ENCODE measurements around the gene IFNL1. TPM values are rescaled to one million over a fixed set of nuclear protein-coding genes. Genes with fewer than 3 reads are reported as not detected.
"Not testable (repeated sequence)": the region's sequence is repeated elsewhere in the genome, so short reads cannot be mapped to it uniquely, and the experiment has no call there.

IFNL1 gene
- total RNA-seq, 1 donor from 2014 or later: not detected

- peak; percentile 2 for DNase-seq (ENCODE audit: low read depth)
Measured at GRCh38 chr19:39270036-39270871, 26.0 kb upstream of the IFNL1 start.

- DNase-seq (ENCODE audit: low read depth): not testable (repeated sequence)
Measured at GRCh38 chr19:39273859-39274258, 22.3 kb upstream of the IFNL1 start.

GRCh38 chr19:39275578-39275977 lies 20.6 kb upstream of the IFNL1 start:
- DNase-seq (ENCODE audit: low read depth): no peak

GRCh38 chr19:39276740-39277139 lies 19.5 kb upstream of the IFNL1 start:
- no peak for DNase-seq (ENCODE audit: low read depth)

- DNase-seq (ENCODE audit: low read depth): no peak
Measured at GRCh38 chr19:39277598-39277997, 18.6 kb upstream of the IFNL1 start.

GRCh38 chr19:39282021-39282420 lies 14.2 kb upstream of the IFNL1 start:
- no peak for DNase-seq (ENCODE audit: low read depth)

GRCh38 chr19:39284032-39284431 lies 12.2 kb upstream of the IFNL1 start:
- DNase-seq (ENCODE audit: low read depth): no peak

- DNase-seq (ENCODE audit: low read depth): no peak
Measured at GRCh38 chr19:39293394-39293793, 2.8 kb upstream of the IFNL1 start.

GRCh38 chr19:39296906-39297305 lies 699 bp downstream of the IFNL1 start:
- no peak for DNase-seq (ENCODE audit: low read depth)

- no peak for DNase-seq (ENCODE audit: low read depth)
Measured at GRCh38 chr19:39297931-39298634, 1.9 kb downstream of the IFNL1 start.

GRCh38 chr19:39299404-39299803 lies 3.2 kb downstream of the IFNL1 start:
- no peak for DNase-seq (ENCODE audit: low read depth)

GRCh38 chr19:39299832-39300231 lies 3.6 kb downstream of the IFNL1 start:
- DNase-seq (ENCODE audit: low read depth): no peak

GRCh38 chr19:39301021-39301420 lies 4.8 kb downstream of the IFNL1 start:
- no peak for DNase-seq (ENCODE audit: low read depth)

- no peak for DNase-seq (ENCODE audit: low read depth)
Measured at GRCh38 chr19:39301562-39301961, 5.4 kb downstream of the IFNL1 start.

- DNase-seq (ENCODE audit: low read depth): no peak
Measured at GRCh38 chr19:39303373-39304184, 7.4 kb downstream of the IFNL1 start.

GRCh38 chr19:39304185-39304513 lies 7.9 kb downstream of the IFNL1 start:
- no peak for DNase-seq (ENCODE audit: low read depth)

- DNase-seq (ENCODE audit: low read depth): no peak
Measured at GRCh38 chr19:39304701-39305571, 8.7 kb downstream of the IFNL1 start.

GRCh38 chr19:39306075-39306474 lies 9.9 kb downstream of the IFNL1 start:
- no peak for DNase-seq (ENCODE audit: low read depth)

- DNase-seq (ENCODE audit: low read depth): no peak
Measured at GRCh38 chr19:39307046-39307821, 11.0 kb downstream of the IFNL1 start.

GRCh38 chr19:39307822-39308530 lies 11.8 kb downstream of the IFNL1 start:
- no peak for DNase-seq (ENCODE audit: low read depth)

All from renal cortical epithelial cell (primary cell).